ENCODE measurements around the gene IL1RAPL2.

DNA sequence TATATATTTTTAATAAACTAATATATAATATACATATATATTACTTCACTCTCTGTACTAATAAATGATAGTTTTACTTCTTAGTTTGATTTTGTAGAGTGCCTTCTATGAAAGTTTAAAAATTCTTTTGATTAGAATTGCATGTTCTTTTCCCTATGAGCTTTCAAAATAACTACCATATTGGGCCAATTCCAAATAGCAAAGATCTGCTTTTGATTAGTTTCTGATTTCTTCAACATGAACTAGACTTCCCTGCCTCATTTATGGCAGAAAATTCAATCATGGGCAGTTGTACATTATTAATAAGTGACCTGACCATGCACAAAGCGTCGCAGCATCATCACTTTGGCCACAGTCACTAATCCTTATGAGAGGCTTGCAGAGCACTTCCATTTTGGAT lies 703.4 kb downstream of the IL1RAPL2 start:
- no peak for TF ChIP-seq EZH2 (IDR thresholded peaks at IDR 0.05; ENCODE audit: borderline replicate concordance, low read depth, low read length, severe bottlenecking)
- TF ChIP-seq, protein P1, sequence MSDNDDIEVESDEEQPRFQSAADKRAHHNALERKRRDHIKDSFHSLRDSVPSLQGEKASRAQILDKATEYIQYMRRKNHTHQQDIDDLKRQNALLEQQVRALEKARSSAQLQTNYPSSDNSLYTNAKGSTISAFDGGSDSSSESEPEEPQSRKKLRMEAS (IDR thresholded peaks at IDR 0.05; ENCODE audit: insufficient read depth, insufficient read length) = no peak
